ENCODE measurements around the gene ADGRV1. TPM values are rescaled to one million over a fixed set of nuclear protein-coding genes. Genes with fewer than 3 reads are reported as not detected.

ADGRV1 gene
- total RNA-seq, 1 donor from 2014 or later, result 18.2 TPM

DNA sequence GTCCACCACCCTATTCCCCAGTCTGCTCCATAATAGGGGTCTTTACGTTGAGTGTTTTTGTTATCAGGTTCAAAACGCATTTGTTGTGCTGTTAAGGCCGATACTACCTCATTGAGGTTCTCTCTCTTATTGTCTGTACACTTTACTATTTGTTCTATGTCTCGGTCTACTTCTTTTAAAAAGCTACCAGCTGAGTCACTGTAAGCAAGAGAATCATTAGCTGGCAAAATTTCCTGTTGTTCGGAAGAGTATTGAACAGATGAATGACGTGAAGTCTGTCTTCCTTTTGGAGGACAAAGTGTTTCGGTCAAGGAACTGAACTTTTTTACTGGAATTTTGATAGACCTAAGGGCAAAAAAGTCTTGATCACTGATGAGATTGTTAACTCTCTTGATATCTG, 39.5 kb upstream of the ADGRV1 start:
- TF ChIP-seq, protein P1, sequence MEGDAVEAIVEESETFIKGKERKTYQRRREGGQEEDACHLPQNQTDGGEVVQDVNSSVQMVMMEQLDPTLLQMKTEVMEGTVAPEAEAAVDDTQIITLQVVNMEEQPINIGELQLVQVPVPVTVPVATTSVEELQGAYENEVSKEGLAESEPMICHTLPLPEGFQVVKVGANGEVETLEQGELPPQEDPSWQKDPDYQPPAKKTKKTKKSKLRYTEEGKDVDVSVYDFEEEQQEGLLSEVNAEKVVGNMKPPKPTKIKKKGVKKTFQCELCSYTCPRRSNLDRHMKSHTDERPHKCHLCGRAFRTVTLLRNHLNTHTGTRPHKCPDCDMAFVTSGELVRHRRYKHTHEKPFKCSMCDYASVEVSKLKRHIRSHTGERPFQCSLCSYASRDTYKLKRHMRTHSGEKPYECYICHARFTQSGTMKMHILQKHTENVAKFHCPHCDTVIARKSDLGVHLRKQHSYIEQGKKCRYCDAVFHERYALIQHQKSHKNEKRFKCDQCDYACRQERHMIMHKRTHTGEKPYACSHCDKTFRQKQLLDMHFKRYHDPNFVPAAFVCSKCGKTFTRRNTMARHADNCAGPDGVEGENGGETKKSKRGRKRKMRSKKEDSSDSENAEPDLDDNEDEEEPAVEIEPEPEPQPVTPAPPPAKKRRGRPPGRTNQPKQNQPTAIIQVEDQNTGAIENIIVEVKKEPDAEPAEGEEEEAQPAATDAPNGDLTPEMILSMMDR (IDR thresholded peaks at IDR 0.05; ENCODE audit: partially characterized antibody, unreplicated experiment), result no peak
- Mint-ChIP-seq H3K36me3 (ENCODE audit: unreplicated experiment) (peaks cover 4% of the 10 kb centered on the region), H3K9me3 (ENCODE audit: unreplicated experiment) (no peaks in the 10 kb centered on the region), H3K4me3 (ENCODE audit: unreplicated experiment) (no peak overlapping the region), H3K4me1 (ENCODE audit: low read depth, unreplicated experiment) (no peaks in the 10 kb centered on the region), H3K27ac (ENCODE audit: unreplicated experiment) (no peak overlapping the region), H3K27me3 (ENCODE audit: unreplicated experiment) (no peaks in the 10 kb centered on the region)
- no peak for DNase-seq

DNA sequence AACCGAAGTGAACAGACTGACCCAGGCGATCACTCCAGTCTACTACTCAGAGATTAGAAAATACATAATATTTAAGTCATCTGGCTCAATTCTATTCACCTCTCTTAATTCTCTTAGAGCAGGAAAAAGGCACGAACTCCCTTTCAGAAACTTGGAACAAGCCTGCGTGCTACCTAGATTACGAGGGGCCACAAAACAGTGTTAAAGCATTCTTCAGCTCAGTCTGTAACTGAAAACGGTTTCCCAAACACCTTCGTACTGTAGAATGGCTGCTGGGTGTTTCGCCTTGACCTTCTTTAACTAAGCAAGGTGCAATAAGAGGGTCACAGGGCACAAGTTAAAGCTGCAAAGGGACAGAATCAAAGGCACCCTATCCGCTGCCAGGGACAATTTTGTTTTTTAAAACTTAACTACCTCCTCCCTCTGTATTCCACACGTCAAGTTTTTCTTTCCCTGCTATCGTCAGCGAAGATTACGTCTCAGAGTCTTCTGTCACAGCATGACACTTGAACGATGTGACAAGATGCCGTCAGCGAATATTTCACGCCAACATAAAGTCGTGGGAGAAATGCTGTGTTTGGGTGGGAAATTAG, 29.9 kb upstream of the ADGRV1 start:
- peaks cover 4% of the 10 kb centered on the region for H3K27me3 Mint-ChIP-seq (ENCODE audit: unreplicated experiment)
- H3K9me3 Mint-ChIP-seq (ENCODE audit: unreplicated experiment), result peaks cover 3% of the 10 kb centered on the region
- peak overlapping the region; percentile 13 for H3K27ac Mint-ChIP-seq (ENCODE audit: unreplicated experiment)
- TF ChIP-seq, protein P1 (IDR thresholded peaks at IDR 0.05; ENCODE audit: partially characterized antibody, unreplicated experiment), result no peak
- no peak for DNase-seq
- no peaks in the 10 kb centered on the region for H3K4me1 Mint-ChIP-seq (ENCODE audit: low read depth, unreplicated experiment)
- H3K4me3 Mint-ChIP-seq (ENCODE audit: unreplicated experiment), result peak overlapping the region; percentile 86
- no peaks in the 10 kb centered on the region for H3K36me3 Mint-ChIP-seq (ENCODE audit: unreplicated experiment)

DNA sequence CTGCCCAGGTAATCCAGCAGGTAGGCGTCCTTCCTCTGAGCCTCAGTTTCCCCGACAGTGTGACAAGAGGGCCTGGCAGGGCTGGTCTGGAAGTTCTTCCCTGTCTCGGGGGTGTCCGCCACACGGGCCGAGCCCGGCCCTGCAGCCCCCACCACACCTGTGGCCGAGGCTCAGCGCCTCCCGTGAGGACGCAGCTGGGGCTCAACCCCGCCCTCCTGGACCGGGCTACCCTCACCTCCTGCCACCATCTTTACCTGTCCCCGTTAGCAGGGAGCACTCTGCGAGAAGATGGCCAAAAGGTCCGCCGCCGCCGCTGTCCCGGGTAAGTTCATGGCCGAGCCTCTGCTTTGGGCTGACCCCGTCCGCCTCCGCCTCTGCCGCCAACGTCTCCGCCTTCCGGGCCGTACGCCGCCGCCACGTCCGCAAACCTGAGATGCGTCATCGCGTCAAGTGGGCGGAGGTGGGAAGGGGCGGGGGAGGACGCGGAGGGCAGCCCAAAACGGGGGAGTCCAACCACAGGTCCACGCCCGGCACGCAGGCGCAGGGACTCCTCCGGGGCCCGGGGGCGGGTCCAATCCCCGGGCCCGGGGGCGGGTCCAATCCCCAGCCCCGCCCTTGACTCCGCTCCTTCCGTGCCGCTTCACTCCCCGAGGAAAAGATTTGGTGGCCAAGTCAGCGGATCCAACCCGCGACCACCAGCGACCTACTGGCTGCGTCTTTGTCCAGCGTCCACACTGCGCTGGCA, 29.2 kb upstream of the ADGRV1 start, which contains the start of gene LYSMD3:
LYSMD3 (minus strand) TSS at position 391 of the 745 bp plus-strand sequence. CDS start 4,295 bp downstream, outside the sequence.
- DNase-seq, result peak; percentile 97
- no peaks in the 10 kb centered on the region for H3K36me3 Mint-ChIP-seq (ENCODE audit: unreplicated experiment)
- TF ChIP-seq, protein P1 (IDR thresholded peaks at IDR 0.05; ENCODE audit: partially characterized antibody, unreplicated experiment), result no peak
- H3K27me3 Mint-ChIP-seq (ENCODE audit: unreplicated experiment), result peaks cover 4% of the 10 kb centered on the region
- peaks cover 3% of the 10 kb centered on the region for H3K9me3 Mint-ChIP-seq (ENCODE audit: unreplicated experiment)
- peak within 1 kb of the TSS; percentile 98 for H3K4me3 Mint-ChIP-seq (ENCODE audit: unreplicated experiment)
- H3K27ac Mint-ChIP-seq (ENCODE audit: unreplicated experiment), result peak within 1 kb of the TSS; percentile 98
- H3K4me1 Mint-ChIP-seq (ENCODE audit: low read depth, unreplicated experiment), result no peaks in the 10 kb centered on the region

DNA sequence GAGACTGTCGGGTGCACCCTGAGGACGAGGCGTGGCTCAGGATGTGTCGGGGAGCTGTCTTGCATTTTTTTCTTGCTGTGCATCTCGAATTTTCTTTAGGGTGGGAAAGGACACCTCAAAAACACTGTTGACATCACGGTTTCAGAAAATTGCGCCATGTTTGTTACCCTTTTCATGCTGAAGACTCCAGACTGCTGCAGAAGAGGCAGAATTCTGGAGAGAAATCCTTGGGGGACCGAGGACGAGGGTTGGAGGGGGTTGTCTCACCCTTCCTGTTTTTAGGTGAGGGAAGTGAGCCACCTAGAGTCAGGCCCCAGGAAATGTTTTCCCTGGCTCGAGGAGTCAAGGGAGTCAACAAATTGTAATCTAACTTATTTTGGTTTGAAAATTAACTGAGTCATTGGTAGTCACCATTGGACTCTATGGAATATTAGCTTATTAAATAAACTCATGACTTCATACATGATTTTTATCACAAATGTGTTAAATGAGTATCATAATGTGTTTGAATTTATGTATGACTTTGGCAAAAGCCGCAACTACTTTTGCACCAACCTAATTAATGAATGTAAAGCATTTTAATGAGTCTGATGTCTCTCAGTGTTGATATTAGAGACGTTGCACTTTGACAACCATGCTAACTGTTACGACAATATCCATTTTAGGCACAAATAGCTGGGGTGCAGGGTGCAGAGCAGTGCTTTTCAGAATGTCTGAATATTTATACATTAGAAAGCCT, 28.5 kb upstream of the ADGRV1 start:
- Mint-ChIP-seq H3K4me1 (ENCODE audit: low read depth, unreplicated experiment) (no peaks in the 10 kb centered on the region), H3K27ac (ENCODE audit: unreplicated experiment) (peak overlapping the region; percentile 98), H3K27me3 (ENCODE audit: unreplicated experiment) (peaks cover 4% of the 10 kb centered on the region), H3K4me3 (ENCODE audit: unreplicated experiment) (peak overlapping the region; percentile 98), H3K36me3 (ENCODE audit: unreplicated experiment) (no peaks in the 10 kb centered on the region), H3K9me3 (ENCODE audit: unreplicated experiment) (peaks cover 3% of the 10 kb centered on the region)
- DNase-seq, result peak; percentile 62
- TF ChIP-seq, protein P1 (IDR thresholded peaks at IDR 0.05; ENCODE audit: partially characterized antibody, unreplicated experiment), result peak; percentile 59

Data from glutamatergic neuron (in vitro differentiated cells).